HepG2 (cell line): ENCODE results near the gene ASIC2. TPM values are rescaled to one million over a fixed set of nuclear protein-coding genes. Genes with fewer than 3 reads are reported as not detected.

Experiments used
- ATAC-seq: fragments of 200-7000 bp; cut with Tn5 transposase; 3 replicates; pipeline ENCODE4 v1.9.1; 2020; ENCODE audit warnings: mild to moderate bottlenecking, moderate library complexity
- BruUV-seq: library from RNA; stranded (reverse); fragments of 400-500 nt; replicated peaks from 2 replicates; lab custom pipeline; 2021; lab: Mats Ljungman, UMichigan
- CTCF ChIA-PET: fragments of 300-600 bp; formaldehyde crosslinking; extraction: SDS; loops from one replicate; lab custom pipeline; 2021; ENCODE audit warnings: low total read pairs, inconsistent platforms, low intra/inter-chr PET ratio; lab: Yijun Ruan, JAX
- POLR2A ChIA-PET: fragments of 350-600 bp; sonication (Branson Sonifier 250); formaldehyde crosslinking; loops from one replicate; lab custom pipeline; 2020; ENCODE audit warnings: antibody characterized with exemption, inconsistent platforms; lab: Yijun Ruan, JAX
- DNase-seq: peaks from one replicate; pipeline ENCODE4 v3.0.0-alpha.2; 2015; ENCODE audit warnings: low spot score
- FAIRE-seq: peaks from 3 replicates; lab custom pipeline; 2011; peaks lifted over from hg19 to GRCh38; lab: Jason Lieb, UNC
- H2AFZ ChIP-seq: one replicate; pipeline ENCODE4 v1.6.1; 2011; ENCODE audit warnings: low read length, inconsistent platforms
- H3K27ac ChIP-seq: fragments of 300-600 bp; 3 replicates; pipeline ENCODE4 v1.8.0; 2011; ENCODE audit warnings: mixed run types, mild to moderate bottlenecking, mixed read lengths, low read length, inconsistent platforms; ENCODE audit not compliant: insufficient read depth; ENCODE audit errors: extremely low read length
- H3K27me3 ChIP-seq, 2 experiments: fragments of 200-600 bp in 1 of 2; 2 replicates in 1 of 2; 3 replicates in 1 of 2; pipeline versions ENCODE4 v1.6.0 to v1.8.0; 2011; ENCODE audit warnings: low read length in 2 of 2, mild to moderate bottlenecking in 2 of 2, moderate library complexity in 2 of 2, inconsistent platforms in 1 of 2; ENCODE audit not compliant: insufficient read depth in 2 of 2, control insufficient read depth in 1 of 2
- H3K36me3 ChIP-seq, 2 experiments: fragments of 200-600 bp in 1 of 2; replicated peaks in 1 of 2; 2 replicates in 1 of 2; 3 replicates in 1 of 2; pipeline versions ENCODE4 v1.5.1 to v1.8.0; 2011; ENCODE audit warnings: low read length in 2 of 2, inconsistent platforms in 1 of 2; ENCODE audit not compliant: insufficient read depth in 2 of 2, control insufficient read depth in 1 of 2
- H3K4me1 ChIP-seq: 2 replicates; pipeline ENCODE4 v1.5.1; 2012; ENCODE audit warnings: low read length, inconsistent platforms; ENCODE audit not compliant: insufficient read depth
- H3K4me2 ChIP-seq: 2 replicates; pipeline ENCODE4 v1.6.0; 2011; ENCODE audit warnings: low read depth, low read length, inconsistent platforms
- H3K4me3 ChIP-seq, 3 experiments: fragments of 200-600 bp in 1 of 3; sonication (generic), shearing (Covaris generic) in 1 of 3; replicated peaks in 1 of 3; 2 replicates each; pipeline ENCODE4 v1.5.1; 2011 to 2016; ENCODE audit warnings: low read length in 3 of 3, inconsistent platforms in 2 of 3, low read depth in 2 of 3, mild to moderate bottlenecking in 2 of 3, control low read depth in 1 of 3, mixed read lengths in 1 of 3; ENCODE audit not compliant: insufficient read depth in 1 of 3
- H3K79me2 ChIP-seq: one replicate; pipeline ENCODE4 v1.6.1; 2011; ENCODE audit warnings: low read length, inconsistent platforms; ENCODE audit not compliant: insufficient read depth
- H3K9ac ChIP-seq: 2 replicates; pipeline ENCODE4 v1.6.0; 2011; ENCODE audit warnings: mild to moderate bottlenecking, low read depth, low read length, inconsistent platforms; ENCODE audit not compliant: insufficient read depth
- H3K9me3 ChIP-seq: 2 replicates; pipeline ENCODE4 v1.5.1; 2012; ENCODE audit warnings: mild to moderate bottlenecking, low read length
- H4K20me1 ChIP-seq: 2 replicates; pipeline ENCODE4 v1.6.0; 2011; ENCODE audit warnings: inconsistent platforms, mild to moderate bottlenecking, low read length, moderate library complexity; ENCODE audit not compliant: insufficient read depth
- DPF2 ChIP-seq: sonication (generic); formaldehyde crosslinking; IDR thresholded peaks from 2 replicates; pipeline ENCODE4 v1.4.0; 2020; ENCODE audit warnings: mild to moderate bottlenecking, low read depth, missing genetic modification reagents, borderline replicate concordance
- EZH2 ChIP-seq: conservative IDR thresholded peaks from 2 replicates; pipeline ENCODE4 v1.6.1; 2012; ENCODE audit warnings: mild to moderate bottlenecking, low read depth, low read length, moderate library complexity
- IKZF4 ChIP-seq: sonication (generic); formaldehyde crosslinking; IDR thresholded peaks from 2 replicates; pipeline ENCODE4 v1.5.1; 2020; ENCODE audit warnings: borderline replicate concordance, mild to moderate bottlenecking, low read depth, missing genetic modification reagents; ENCODE audit errors: not compliant biosample characterization
- NFIC ChIP-seq: IDR thresholded peaks from 2 replicates; pipeline ENCODE4 v1.6.1; 2012; ENCODE audit warnings: mild to moderate bottlenecking, low read length, inconsistent platforms
- SOX5 ChIP-seq: IDR thresholded peaks from 2 replicates; pipeline ENCODE4 v1.6.1; 2016; ENCODE audit warnings: borderline replicate concordance
- ZNF329 ChIP-seq: sonication (generic); formaldehyde crosslinking; IDR thresholded peaks from 2 replicates; pipeline ENCODE4 v1.9.0; 2021; ENCODE audit warnings: low read depth, mild to moderate bottlenecking, missing genetic modification reagents
- ZNF350 ChIP-seq: sonication (generic); formaldehyde crosslinking; IDR thresholded peaks from 2 replicates; pipeline ENCODE4 v1.4.0; 2020; ENCODE audit warnings: mild to moderate bottlenecking, low read depth, missing genetic modification reagents, borderline replicate concordance
- ZNF441 ChIP-seq: sonication (generic); formaldehyde crosslinking; IDR thresholded peaks from 2 replicates; pipeline ENCODE4 v1.7.0; 2021; ENCODE audit warnings: missing genetic modification reagents, borderline replicate concordance
- WGBS: methylation state at CpG from one replicate; pipeline ENCODE4 v1.1.6; 2017; ENCODE audit warnings: low lambda C conversion rate; 5-methylcytosine and 5-hydroxymethylcytosine counted together
- in situ Hi-C: cut with HindIII; loops from 2 replicates; pipeline ENCODE4 v1.10.0; 2017; ENCODE audit warnings: low pct_unique_long_range_greater_than_20kb; ENCODE audit not compliant: extremely low pct_ligation_motif_present
- intact Hi-C: fragments of 100-400 bp; cut with micrococcal nuclease; formaldehyde crosslinking; loops from one replicate; pipeline ENCODE4 v1.10.0; 2022; ENCODE audit not compliant: unreplicated experiment
- polyA plus RNA-seq, 8 experiments: library from polyadenylated mRNA; depleted of rRNA in 3 of 8; stranded (reverse) in 7 of 8; unstranded in 1 of 8; fragments of >200 nt; fragmentation: Illumina TruSeq in 4 of 8; extraction: Trizol in 4 of 8; gene quantifications; 2 replicates each; pipeline versions ENCODE4 v1.2.1 to v1.2.3, GENCODE V29; 2011 to 2016; ENCODE audit warnings: low read depth in 4 of 8, missing spikeins in 1 of 8, mixed read lengths in 1 of 8; ENCODE audit not compliant: insufficient read depth in 1 of 8
- total RNA-seq, 5 experiments: library from RNA; depleted of rRNA; stranded (reverse); fragments of >200 nt; fragmentation: Illumina TruSeq; extraction: Trizol; gene quantifications; 2 replicates each; pipeline ENCODE4 v1.2.3, GENCODE V29; 2016; ENCODE audit warnings: low read depth in 1 of 5
- TF ChIP-seq, protein P1 (sequence below): sonication (generic); formaldehyde crosslinking; IDR thresholded peaks from 2 replicates; pipeline ENCODE4 v1.8.1; 2022; ENCODE audit warnings: mild to moderate bottlenecking, missing genetic modification reagents
- TF ChIP-seq, protein P2 (sequence below): IDR thresholded peaks from 2 replicates; pipeline ENCODE4 v1.6.1; 2016; ENCODE audit warnings: missing compliant biosample characterization, missing genetic modification reagents, borderline replicate concordance
- TF ChIP-seq, protein P3 (sequence below): sonication (generic); formaldehyde crosslinking; IDR thresholded peaks from 2 replicates; pipeline ENCODE4 v1.5.0; 2020; ENCODE audit warnings: mild to moderate bottlenecking, missing genetic modification reagents, moderate library complexity

ASIC2 gene
- total and polyA plus RNA-seq, 2 of the 13 experiments (the other 11 are each of a cell fraction or from before 2014, with no cell fraction given), result not detected

DNA sequence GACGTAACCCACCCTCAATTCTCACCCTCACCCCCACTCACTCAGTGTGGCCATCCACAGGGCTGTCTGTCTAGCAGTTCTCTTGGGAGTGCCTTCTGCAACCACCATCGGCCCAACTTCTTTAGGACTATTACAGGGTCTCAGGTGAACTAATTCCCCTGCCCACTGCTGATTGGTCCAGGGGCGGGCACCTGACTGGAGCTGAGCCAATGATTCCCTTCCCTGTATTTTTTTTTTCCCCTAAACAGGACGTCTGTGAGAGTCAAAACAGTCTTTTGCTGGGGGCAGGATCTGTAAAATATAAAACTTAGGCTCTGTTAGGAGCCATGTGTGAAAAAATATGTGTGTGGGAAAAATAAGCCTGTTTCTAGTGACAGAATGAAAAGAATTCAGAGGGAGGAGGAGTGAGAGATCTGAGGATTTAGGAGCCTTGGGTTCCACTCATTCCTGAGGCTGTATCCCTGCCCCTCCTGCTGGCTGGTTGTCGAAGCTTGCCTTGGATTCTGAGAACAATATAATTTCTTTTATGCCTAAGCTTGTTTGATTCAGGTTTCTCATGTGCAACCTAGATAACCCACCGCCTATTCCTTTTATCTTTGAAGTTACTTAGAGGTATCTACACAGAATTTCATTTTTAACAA lies 186.4 kb downstream of the ASIC2 start (continued):
- TF ChIP-seq, protein P1, sequence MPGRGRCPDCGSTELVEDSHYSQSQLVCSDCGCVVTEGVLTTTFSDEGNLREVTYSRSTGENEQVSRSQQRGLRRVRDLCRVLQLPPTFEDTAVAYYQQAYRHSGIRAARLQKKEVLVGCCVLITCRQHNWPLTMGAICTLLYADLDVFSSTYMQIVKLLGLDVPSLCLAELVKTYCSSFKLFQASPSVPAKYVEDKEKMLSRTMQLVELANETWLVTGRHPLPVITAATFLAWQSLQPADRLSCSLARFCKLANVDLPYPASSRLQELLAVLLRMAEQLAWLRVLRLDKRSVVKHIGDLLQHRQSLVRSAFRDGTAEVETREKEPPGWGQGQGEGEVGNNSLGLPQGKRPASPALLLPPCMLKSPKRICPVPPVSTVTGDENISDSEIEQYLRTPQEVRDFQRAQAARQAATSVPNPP (CRISPR knock-in tag), result no peak
- TF ChIP-seq, protein P2, sequence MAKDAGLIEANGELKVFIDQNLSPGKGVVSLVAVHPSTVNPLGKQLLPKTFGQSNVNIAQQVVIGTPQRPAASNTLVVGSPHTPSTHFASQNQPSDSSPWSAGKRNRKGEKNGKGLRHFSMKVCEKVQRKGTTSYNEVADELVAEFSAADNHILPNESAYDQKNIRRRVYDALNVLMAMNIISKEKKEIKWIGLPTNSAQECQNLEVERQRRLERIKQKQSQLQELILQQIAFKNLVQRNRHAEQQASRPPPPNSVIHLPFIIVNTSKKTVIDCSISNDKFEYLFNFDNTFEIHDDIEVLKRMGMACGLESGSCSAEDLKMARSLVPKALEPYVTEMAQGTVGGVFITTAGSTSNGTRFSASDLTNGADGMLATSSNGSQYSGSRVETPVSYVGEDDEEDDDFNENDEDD, result no peak
- TF ChIP-seq SOX5 (CRISPR knock-in tag) (no peak), ZNF441 (CRISPR knock-in tag) (no peak), IKZF4 (CRISPR knock-in tag) (no peak)
- TF ChIP-seq, all 625 proteins: peak for 0

DNA sequence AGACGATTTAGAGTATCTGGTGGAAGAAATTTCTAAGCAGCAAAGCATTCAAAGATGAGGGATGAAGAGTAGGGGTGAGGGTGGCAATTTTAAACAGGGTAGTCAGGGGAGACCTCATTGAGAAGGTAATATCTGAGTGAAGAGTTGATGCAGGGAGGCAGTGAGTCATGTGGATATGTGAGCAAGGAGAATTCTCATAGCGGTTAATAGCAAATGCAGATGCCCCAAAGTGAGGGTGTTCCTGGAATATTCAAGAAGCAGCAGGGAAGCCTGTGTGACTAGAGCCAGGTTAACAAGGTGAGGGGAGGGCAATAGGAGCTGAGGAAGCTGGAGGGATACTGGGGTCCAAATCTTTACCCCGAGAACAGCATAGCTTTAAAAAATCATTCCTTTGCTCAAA lies 187.2 kb downstream of the ASIC2 start:
- Histone ChIP-seq H3K4me2 (no peak overlapping the region), H3K36me3 (no peaks in the 10 kb centered on the region), H2AFZ (no peak overlapping the region), H4K20me1 (no peaks in the 10 kb centered on the region), H3K27me3 (no peaks in the 10 kb centered on the region), H3K79me2 (no peaks in the 10 kb centered on the region), H3K4me1 (no peaks in the 10 kb centered on the region), H3K4me3 (no peak overlapping the region), H3K9me3 (no peaks in the 10 kb centered on the region), H3K27ac (no peak overlapping the region), H3K9ac (no peak overlapping the region)
- 4% methylated on average over 3 of the region's 3 CpGs for WGBS
- POLR2A ChIA-PET, result no interaction called here
- BruUV-seq, result no TSS peak
- FAIRE-seq (no peak), ATAC-seq (no peak), DNase-seq (no peak)
- in situ Hi-C loops, result no loop called here
- CTCF ChIA-PET, result no interaction called here
- intact Hi-C loops, result no loop called here
- TF ChIP-seq DPF2 (CRISPR knock-in tag) (no peak), NFIC (no peak), ZNF350 (no peak), EZH2 (no peak), ZNF329 (CRISPR knock-in tag) (no peak)
- TF ChIP-seq, protein P3, sequence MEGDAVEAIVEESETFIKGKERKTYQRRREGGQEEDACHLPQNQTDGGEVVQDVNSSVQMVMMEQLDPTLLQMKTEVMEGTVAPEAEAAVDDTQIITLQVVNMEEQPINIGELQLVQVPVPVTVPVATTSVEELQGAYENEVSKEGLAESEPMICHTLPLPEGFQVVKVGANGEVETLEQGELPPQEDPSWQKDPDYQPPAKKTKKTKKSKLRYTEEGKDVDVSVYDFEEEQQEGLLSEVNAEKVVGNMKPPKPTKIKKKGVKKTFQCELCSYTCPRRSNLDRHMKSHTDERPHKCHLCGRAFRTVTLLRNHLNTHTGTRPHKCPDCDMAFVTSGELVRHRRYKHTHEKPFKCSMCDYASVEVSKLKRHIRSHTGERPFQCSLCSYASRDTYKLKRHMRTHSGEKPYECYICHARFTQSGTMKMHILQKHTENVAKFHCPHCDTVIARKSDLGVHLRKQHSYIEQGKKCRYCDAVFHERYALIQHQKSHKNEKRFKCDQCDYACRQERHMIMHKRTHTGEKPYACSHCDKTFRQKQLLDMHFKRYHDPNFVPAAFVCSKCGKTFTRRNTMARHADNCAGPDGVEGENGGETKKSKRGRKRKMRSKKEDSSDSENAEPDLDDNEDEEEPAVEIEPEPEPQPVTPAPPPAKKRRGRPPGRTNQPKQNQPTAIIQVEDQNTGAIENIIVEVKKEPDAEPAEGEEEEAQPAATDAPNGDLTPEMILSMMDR (CRISPR knock-in tag), result no peak
